Fibroblast of skin of right biceps (primary cell): ENCODE measurements around the gene SYT7.

Experiments used
- DNase-seq: peaks from one replicate; pipeline ENCODE4 v3.0.0-alpha.2; 2013

SYT7 gene

DNA sequence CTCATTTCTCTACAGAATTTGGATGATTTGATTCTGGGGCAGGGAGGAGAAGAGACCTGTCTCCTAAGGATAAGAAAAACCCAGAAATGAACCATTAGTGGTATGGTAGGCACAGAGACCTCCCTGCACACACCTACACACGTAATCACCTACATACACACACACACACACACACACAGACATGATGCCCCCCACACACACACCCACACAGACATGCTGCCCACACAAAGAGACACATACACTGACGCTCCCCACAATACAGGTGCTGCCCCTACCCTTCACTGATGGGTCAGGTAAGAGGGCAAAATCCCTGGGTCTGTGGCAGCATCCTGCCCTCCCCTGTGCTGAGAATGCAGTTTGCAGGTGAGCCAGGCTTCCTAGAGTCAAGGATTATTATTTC is 1.1 kb upstream of the SYT7 start:
- DNase-seq, result no peak

GRCh38 chr11:61580271-61580888 is 496 bp downstream of the SYT7 start:
- DNase-seq, result no peak

DNA sequence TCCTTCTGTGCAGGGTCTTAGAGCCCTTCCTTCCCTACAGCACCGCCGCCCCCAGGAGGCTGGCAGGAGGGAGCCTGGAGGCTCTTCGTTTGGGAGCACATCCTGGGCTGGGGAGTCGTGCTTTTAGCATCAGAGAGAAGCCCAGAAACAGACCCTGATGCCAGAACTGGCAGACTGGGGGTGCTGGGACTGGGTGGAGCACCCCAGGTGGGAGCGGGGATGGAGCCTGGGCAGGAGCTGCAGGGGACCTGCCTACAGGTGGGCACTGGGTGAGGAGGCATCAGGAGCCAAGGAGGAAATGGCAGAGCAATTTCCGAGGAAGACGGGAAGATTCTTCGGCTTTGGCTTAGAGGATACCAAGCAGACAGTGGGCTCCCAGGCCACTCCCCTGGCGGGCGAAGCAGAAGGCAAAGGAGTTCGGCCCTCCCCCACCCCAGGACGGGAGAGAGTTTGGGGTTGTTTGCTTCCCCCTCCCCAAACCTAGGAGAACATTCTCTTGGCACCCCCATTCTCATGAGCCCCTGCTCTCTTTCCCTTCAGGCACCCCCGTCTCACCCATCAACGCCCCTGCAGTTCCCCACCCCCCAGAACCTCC is 1.1 kb downstream of the SYT7 start:
- DNase-seq, result no peak

- DNase-seq, result no peak
Measured at GRCh38 chr11:61578819-61579675, 1.8 kb downstream of the SYT7 start.

GRCh38 chr11:61577383-61578118 is 3.3 kb downstream of the SYT7 start:
- no peak for DNase-seq

GRCh38 chr11:61575886-61576861 is 4.7 kb downstream of the SYT7 start:
- DNase-seq, result no peak

GRCh38 chr11:61574611-61575010 is 6.3 kb downstream of the SYT7 start:
- no peak for DNase-seq

DNA sequence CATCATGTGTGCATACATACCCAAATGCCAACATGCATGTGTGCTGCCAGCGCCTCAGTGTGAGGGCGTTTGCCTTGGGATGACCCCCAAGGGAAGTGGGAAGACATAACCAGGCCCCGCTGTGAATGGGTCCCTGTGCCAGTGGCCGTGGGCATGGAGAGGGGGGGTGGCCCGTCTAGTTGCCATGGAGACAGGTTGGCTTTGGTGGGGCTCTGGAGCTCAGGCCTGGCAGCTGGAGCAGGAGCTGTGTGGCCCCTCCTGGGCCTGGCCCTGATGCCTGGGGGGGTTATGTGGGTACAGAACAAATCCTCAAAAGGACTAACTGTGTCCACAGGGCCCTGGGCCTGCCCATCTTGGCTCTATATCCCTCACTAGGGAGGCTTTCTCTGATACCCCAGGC is 8.0 kb downstream of the SYT7 start:
- no peak for DNase-seq

GRCh38 chr11:61571869-61572268 is 9.0 kb downstream of the SYT7 start:
- no peak for DNase-seq

DNA sequence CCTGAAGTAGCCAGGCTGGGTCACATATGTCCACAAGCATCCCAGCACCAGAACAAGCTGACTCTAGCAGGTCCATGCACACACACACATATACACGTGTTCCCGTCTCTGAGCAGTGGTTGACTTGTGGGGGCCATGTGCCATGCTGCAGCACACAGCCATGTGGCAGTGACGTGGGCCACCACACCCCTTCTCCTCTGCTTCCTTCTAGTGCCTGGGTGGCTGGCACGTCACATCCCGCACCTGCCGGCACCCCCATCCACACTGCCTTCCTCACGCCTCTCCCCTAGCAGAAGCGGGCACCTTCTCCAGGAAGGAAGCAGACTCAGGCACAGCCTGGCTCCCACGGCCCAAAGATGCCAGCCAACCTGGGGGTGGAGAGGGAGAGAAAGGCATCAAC is 9.5 kb downstream of the SYT7 start:
- DNase-seq, result no peak

GRCh38 chr11:61569701-61570100 is 11.2 kb downstream of the SYT7 start:
- no peak for DNase-seq

GRCh38 chr11:61569018-61569417 is 11.9 kb downstream of the SYT7 start:
- DNase-seq, result no peak

DNA sequence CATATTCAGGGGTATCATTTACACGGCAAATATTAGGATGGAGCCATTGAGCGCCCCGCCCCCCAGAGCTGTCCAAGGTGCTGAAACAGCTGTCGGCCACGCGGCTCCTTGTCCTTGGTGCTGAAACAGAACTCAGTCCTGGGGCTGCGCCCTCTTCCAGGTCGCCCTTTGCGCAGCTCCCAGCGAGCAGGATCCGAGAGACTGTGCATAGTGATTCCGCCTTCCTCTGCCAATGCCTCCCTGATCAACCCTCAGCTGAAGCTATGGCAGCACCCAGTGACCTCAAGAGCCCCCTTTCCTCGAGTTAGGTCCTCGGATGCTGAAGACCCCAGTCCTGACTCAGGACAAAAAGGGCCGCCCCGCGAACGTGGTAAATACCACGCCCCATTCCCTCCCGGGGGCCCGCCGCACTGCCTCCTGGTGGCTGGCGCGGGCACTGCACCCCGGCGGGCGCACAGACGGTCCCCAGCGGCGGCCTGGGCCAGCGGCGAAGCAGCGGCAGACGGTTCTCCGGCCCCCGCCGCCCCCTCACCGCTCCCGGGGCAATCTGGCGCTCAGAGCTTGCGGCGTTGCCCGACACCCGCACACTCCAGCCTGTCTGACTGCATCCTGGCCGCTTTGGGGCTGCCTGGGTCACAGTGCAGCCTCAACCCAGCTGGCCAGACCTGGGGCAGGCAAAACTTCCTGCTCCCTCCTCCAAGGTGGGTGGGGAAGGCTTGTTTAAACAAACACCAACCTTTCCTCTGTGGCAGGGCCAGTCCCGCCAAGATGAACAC is 13.4 kb downstream of the SYT7 start:
- peak; percentile 74 for DNase-seq

DNA sequence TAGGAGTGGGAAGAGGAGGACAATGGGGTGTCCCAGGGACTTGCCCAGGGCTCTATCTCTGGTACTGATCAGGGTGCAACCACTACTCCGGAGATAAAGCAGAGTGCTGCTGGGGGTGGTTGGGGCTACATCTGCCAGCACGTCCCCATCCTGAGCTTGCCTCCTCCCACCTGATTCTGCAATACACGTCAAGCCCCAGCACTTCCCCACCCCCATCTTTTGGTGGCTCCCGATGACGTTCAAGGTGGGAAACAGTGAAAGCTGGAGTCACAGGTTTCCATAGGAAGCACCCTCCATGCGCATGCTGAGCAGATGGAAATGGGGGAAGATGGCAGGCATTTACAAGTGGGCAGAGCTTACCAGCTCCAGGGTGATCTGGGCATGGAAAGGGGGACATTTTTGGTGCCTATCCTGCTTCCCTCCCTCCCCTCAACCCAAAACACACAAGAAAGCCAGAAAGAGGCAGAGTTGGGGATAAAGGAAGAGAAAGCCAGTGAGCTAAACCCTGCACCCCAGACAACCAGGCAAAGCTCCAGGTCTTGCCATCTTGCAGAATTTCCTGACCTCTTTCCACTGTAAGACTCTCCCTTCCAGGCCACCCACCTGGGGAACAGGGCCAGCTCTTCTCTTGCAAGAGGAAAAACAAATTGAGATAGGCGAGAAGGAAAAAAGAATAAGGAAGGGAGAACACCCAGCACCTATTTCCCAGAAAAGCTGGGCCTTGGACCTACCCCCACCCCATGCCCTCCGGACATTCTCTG is 15.8 kb downstream of the SYT7 start:
- no peak for DNase-seq

- no peak for DNase-seq
Measured at GRCh38 chr11:61560751-61561150, 20.1 kb downstream of the SYT7 start.

DNA sequence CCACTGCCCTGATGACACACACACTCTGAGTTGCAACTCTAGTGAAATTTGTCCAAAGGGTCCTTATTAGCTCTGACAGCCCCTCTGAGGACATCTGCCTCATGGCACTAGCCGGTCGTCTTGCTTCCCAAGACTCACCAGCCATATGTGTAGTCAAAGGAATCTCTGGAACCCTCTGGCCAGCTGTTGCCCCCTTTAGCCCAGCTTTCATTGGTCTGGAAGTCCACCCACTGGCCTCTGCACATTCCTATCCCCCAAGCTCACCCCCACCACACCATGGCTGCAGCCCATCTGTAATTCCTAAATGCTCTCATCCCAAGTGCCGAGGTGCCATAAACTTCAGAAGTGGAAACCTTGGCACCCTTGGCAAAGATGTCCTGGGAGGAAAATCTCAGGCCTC is 24.3 kb downstream of the SYT7 start:
- DNase-seq, result no peak

GRCh38 chr11:61555978-61556377 is 24.9 kb downstream of the SYT7 start:
- DNase-seq, result no peak

DNA sequence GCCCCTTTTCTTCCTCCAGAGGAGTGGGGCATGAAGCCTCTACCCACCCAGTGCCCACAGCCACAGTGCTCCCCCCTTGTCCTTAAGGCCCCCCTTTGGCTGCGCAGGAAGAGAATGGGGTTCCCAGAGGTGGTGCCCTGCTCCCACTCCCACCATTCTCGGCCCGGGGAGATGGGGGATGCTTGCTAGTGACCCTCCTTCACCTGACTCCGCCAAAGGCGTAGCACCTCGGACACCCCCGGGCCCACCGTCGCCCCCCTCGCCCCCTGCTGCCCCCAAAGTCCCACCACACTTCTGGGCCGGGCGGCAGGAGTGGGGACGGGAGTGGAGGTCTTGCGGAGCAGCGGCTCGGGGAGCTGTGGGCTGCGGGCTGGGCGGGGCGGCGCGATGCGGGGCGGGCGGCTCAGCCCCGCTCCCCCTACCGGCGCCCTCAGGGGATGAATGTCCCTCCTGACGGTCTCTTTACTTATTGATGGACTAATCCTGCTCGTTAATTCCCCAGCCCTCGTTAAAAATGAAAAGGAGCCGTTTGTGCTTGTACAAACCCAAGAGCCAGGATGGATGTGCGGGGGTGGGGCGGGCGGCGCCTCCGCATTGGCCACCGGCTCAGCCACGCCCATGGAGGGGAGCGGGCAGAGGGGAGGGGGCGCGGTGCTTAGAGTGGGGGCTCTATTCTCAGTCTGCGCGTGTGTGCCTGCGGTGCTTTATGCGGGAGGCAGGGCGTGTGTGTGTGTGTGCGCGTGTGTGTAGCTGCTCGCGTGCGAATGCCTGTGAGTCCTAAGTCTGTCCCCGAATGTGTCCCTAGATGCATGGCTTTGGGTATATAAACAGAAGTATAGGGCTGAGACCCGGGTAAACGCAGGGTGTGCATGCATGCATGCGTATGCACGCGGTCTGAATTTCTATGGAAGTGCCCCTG is 25.6 kb downstream of the SYT7 start:
- no peak for DNase-seq

DNA sequence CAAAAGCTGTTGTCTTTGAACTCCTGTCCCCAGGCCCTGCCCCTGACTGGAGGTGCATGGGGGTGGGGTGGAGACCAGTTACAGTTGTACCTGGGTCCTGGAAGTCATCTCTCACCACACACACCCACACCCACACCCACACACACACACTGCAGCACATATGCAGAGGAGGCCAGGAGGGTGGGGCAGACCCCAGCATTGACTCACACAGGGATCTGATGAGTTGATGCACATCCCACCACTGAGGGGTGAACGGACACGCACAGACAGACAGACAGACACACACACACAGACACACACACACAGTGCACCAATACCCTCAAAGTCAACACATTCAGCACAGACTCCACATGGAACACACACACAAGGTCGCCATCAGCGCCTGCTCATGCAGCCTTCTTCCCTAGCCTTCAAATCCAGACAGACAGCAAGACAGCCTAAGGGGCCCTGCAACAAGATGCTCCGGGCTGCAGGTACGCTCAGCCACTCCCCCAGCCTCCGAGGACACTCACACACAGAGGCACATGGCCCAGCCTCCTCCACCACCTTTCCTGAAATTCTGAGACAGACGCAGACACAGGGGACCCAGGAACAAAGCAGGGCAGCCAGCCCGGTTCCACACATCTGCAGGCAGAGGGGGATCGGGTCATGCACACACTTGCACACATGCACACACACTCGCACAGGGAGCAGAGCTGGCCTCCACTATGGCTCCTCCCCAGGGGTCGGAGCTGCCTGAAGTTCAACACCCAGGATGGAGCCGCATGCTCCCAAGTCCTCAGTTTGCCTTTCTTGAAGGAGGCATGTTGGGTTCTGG is 26.5 kb downstream of the SYT7 start:
- no peak for DNase-seq
